Common myeloid progenitor, CD34-positive (primary cell): ENCODE measurements around the gene STRADA.

Experiments
- CTCF ChIA-PET: fragments of 350-600 bp; sonication (Branson Sonifier 250); formaldehyde crosslinking; loops from one replicate; lab custom pipeline; 2021; ENCODE audit warnings: antibody characterized with exemption; lab: Charles Lee
- POLR2A ChIA-PET: fragments of 350-600 bp; sonication (Branson Sonifier 250); formaldehyde crosslinking; loops from one replicate; lab custom pipeline; 2021; ENCODE audit warnings: antibody characterized with exemption; lab: Charles Lee
- DNase-seq, 3 donors: peaks; one replicate each; pipeline versions ENCODE4 v3.0.0 to v3.0.0-alpha.2; 2013
- H3K27ac ChIP-seq, 2 experiments: 1 replicate in 1 of 2; 2 replicates in 1 of 2; pipeline ENCODE4 v1.7.0; 2013; ENCODE audit warnings: inconsistent platforms in 2 of 2, low read length in 2 of 2, mild to moderate bottlenecking in 2 of 2, low read depth in 1 of 2, moderate library complexity in 1 of 2; ENCODE audit not compliant: severe bottlenecking in 2 of 2, insufficient read depth in 1 of 2, poor library complexity in 1 of 2
- H3K27me3 ChIP-seq, 5 experiments: replicated peaks in 2 of 5; 1 replicate in 3 of 5; 2 replicates in 2 of 5; pipeline versions ENCODE4 v1.6.1 to v1.7.0; 2013; ENCODE audit warnings: low read length in 4 of 5, mild to moderate bottlenecking in 2 of 5, moderate library complexity in 2 of 5, inconsistent platforms in 1 of 5; ENCODE audit not compliant: insufficient read depth in 5 of 5, control insufficient read depth in 4 of 5
- H3K36me3 ChIP-seq, 4 experiments: 1 replicate in 2 of 4; 2 replicates in 2 of 4; pipeline versions ENCODE4 v1.6.1 to v1.7.0; 2013; ENCODE audit warnings: low read length in 3 of 4, control low read depth in 1 of 4, mild to moderate bottlenecking in 1 of 4; ENCODE audit not compliant: control insufficient read depth in 4 of 4, insufficient read depth in 4 of 4
- H3K4me1 ChIP-seq, 4 experiments: 1 replicate in 3 of 4; 2 replicates in 1 of 4; pipeline versions ENCODE4 v1.6.1 to v1.7.1; 2013; ENCODE audit warnings: low read length in 3 of 4, mild to moderate bottlenecking in 3 of 4, control low read depth in 1 of 4, inconsistent platforms in 1 of 4, moderate library complexity in 1 of 4; ENCODE audit not compliant: control insufficient read depth in 4 of 4, insufficient read depth in 4 of 4; ENCODE audit errors: control extremely low read depth in 1 of 4
- H3K4me3 ChIP-seq, 7 experiments: 1 replicate in 4 of 7; 2 replicates in 3 of 7; pipeline versions ENCODE4 v1.5.1 to v1.7.0; 2013; ENCODE audit warnings: mild to moderate bottlenecking in 7 of 7, low read length in 6 of 7, moderate library complexity in 6 of 7, inconsistent platforms in 2 of 7, low read depth in 2 of 7, control low read depth in 1 of 7; ENCODE audit not compliant: insufficient read depth in 4 of 7, control insufficient read depth in 1 of 7; ENCODE audit errors: extremely low read depth in 1 of 7
- H3K9me3 ChIP-seq, 5 experiments: 1 replicate in 4 of 5; 2 replicates in 1 of 5; pipeline versions ENCODE4 v1.6.1 to v1.7.1; 2013; ENCODE audit warnings: low read length in 4 of 5, mild to moderate bottlenecking in 2 of 5, inconsistent platforms in 1 of 5, low read depth in 1 of 5, moderate library complexity in 1 of 5; ENCODE audit not compliant: control insufficient read depth in 4 of 5, insufficient read depth in 2 of 5; ENCODE audit errors: control extremely low read depth in 1 of 5
- WGBS: methylation state at CpG from one replicate; pipeline ENCODE4 v1.1.5; 2013; ENCODE audit not compliant: insufficient coverage; 5-methylcytosine and 5-hydroxymethylcytosine counted together

The STRADA gene

DNA sequence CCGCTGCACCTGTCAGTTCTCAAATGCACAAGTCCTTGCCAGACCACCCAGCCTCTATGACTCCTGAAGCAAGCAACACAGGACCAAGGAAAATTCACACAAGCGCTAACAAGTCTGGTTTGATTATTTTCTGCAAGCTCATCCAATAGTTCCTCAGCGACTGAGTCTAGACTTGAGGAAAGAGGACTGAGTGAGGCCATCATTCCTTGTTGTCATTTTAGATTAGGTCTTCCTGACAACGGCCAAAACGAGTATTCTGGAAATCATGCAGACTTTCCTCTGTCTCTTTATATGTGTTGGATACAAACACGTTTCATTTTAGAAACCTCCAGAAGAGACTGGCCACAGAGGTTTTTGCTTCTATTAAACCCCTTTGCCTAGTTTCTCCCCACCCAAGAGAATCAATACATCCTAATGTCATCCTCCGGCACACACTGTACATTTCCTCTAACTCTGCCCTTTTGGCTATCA is 31.2 kb upstream of the STRADA start:
- peak; percentile 25 to 47 (median 35) for DNase-seq
- CTCF ChIA-PET: interaction anchor here (0.7 to 2.8 kb wide), 4 partner anchors 9 to 18 kb away, joined by 3 to 13 read pairs (median 4); no protein-coding TSS in a partner anchor
- Histone ChIP-seq H3K4me3 (peak overlapping the region; percentile 84 to 99 (median 97)), H3K27ac (peak overlapping the region; percentile 96 to 98), H3K4me1 (peaks cover 21 to 36% (median 25%) of the 10 kb centered on the region in 4 experiments), H3K9me3 (no peaks in the 10 kb centered on the region), H3K36me3 (peaks cover 0 to 12% (median 6%) of the 10 kb centered on the region in 4 experiments), H3K27me3 (no peaks in the 10 kb centered on the region)
- 8% methylated on average over 4 of the region's 7 CpGs for WGBS
- POLR2A ChIA-PET: interaction anchor here (1.3 to 2.7 kb wide), 6 partner anchors 9 to 75 kb away, joined by 5 to 16 read pairs (median 8); partner anchors contain the start of gene LIMD2

DNA sequence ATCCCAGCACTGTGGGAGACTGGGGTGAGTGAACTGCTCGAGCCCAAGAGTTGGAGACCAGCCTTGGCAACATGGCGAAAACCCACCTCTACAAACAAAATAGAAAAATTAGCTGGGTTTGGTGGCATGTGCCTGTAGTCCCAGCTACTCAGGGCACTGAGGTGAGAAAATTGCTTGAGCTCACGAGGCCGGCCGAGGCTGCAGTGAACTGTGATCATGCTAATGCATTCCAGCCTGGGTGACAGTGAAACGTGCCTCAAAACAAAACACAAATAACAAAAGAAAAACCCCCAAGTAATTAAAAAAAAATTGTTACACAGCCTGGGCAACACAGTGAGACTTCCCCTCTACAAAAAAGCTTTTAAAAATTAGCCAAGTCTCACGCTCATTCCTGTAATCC is 26.8 kb upstream of the STRADA start:
- Histone ChIP-seq H3K4me3 (no peak overlapping the region), H3K9me3 (no peaks in the 10 kb centered on the region), H3K36me3 (peaks cover 2 to 33% (median 14%) of the 10 kb centered on the region in 4 experiments), H3K27ac (no peak overlapping the region), H3K4me1 (peaks cover 7 to 16% (median 12%) of the 10 kb centered on the region in 4 experiments), H3K27me3 (no peaks in the 10 kb centered on the region)
- ChIA-PET POLR2A (interaction anchor here (0.6 to 0.7 kb wide), 2 partner anchors 282 to 778 kb away, joined by 3 read pairs; no protein-coding TSS in a partner anchor), CTCF (interaction anchor here (1.1 to 2.6 kb wide), 3 partner anchors 16 to 22 kb away, joined by 3 to 7 read pairs (median 4); no protein-coding TSS in a partner anchor)
- WGBS: 100% methylated on average over 6 of the region's 7 CpGs
- no peak for DNase-seq

DNA sequence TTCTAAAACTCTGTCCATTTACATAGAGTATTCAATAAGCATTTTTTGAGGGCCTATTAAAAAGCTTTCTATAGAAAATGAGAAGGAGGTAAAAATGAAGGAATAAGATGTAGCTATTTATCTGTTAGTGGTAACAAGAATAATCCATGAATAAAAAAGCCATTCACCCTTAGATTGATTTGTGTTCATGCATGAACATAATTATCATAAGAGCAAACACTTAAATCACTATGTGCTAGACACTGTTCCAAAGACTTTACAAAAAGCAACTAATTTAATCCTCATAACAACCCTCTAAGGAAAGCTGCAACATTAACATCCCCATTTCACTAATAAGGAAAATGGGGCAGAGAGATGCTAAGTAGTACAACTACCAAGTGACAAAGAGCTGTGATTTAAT is 25.2 kb upstream of the STRADA start:
- Histone ChIP-seq H3K9me3 (no peaks in the 10 kb centered on the region), H3K4me3 (no peak overlapping the region), H3K36me3 (peaks cover 2 to 46% (median 22%) of the 10 kb centered on the region in 4 experiments), H3K27ac (no peak overlapping the region), H3K27me3 (no peaks in the 10 kb centered on the region), H3K4me1 (peaks cover 5 to 19% (median 10%) of the 10 kb centered on the region in 4 experiments)
- ChIA-PET CTCF (interaction anchor here (0.6 to 2.6 kb wide), 3 partner anchors 14 to 1016 kb away, joined by 3 to 7 read pairs (median 3); no protein-coding TSS in a partner anchor), POLR2A (interaction anchor here (0.5 to 0.7 kb wide), 2 partner anchors 9 to 73 kb away, joined by 3 read pairs; no protein-coding TSS in a partner anchor)
- no peak for DNase-seq

DNA sequence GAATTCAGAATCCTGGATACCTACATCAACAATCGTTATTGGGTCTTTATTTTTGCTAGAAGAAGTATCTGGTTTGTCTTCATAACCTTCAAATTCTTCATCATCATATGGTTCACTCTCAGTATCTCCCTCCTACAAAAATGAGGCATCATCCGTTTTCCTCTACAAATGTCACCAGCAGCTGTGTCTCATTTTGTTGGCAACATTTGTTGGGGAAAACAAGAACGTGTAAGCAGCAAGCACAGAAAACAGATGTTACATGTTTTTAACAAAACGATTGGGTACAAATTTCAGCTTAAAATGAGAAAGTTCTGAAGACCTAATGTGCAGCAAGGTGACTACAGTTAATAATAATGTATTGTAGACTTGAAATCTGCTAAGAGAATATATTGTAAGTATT is 23.1 kb upstream of the STRADA start:
- peaks cover 3 to 52% (median 33%) of the 10 kb centered on the region in 4 experiments for H3K36me3 ChIP-seq
- no peak overlapping the region for H3K4me3 ChIP-seq
- H3K27me3 ChIP-seq: no peaks in the 10 kb centered on the region
- ChIA-PET CTCF (interaction anchor here (1.2 to 1.8 kb wide), 3 partner anchors 17 to 70 kb away, joined by 3 to 7 read pairs (median 6); no protein-coding TSS in a partner anchor), POLR2A (interaction anchor here (1.0 to 1.6 kb wide), 2 partner anchors 9 to 23 kb away, joined by 3 to 5 read pairs; partner anchors contain the start of genes CCDC47, DDX42 and STRADA)
- H3K4me1 ChIP-seq: peaks cover 9 to 20% (median 13%) of the 10 kb centered on the region in 4 experiments
- no peak overlapping the region for H3K27ac ChIP-seq
- no peak for DNase-seq
- WGBS: 100% methylated on average over 2 of the region's 4 CpGs
- no peaks in the 10 kb centered on the region for H3K9me3 ChIP-seq

DNA sequence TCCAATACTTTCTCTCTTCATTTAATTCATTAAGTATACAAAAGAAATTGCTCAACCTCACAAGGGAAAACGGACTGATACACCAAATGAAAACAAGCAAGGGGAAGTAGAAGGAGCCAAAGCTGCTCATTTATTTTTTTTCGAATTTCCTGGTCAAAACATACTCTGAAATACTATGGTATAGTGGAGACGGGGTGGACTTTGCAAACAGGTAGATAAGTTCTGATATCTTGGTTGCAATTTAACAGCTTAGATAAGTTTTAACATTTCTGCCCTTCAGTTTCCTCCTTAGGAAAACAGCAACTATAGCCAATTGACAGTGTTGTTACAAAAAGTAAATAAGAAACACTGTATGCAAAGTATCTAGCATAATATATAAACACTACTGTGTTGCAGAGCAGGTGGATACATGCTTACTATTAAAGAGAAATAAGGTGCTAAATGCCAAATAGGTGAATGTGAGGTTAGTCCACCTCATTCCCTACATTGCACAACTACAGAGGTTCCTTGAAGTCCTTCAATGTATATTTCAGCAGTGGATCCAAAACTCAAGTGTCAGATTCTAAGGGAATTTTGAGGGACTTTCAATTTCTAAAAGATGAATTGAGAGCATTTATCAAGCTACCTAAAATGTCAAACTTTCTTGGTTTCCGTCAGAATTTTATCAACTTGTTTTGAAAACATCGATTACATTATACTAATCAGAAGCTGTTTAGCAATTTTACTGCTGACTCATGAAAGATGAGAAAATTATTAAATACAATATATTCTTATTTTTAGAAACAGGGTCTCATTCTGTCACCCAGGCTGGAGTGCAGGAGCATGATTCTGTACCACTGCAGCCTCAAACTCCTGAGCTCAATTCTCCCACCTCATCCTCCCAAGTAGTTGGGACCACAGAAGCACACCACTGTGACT is 20.8 kb upstream of the STRADA start:
- no CpG with 5 or more reads among the region's 5 CpGs for WGBS
- peaks cover 14 to 62% (median 34%) of the 10 kb centered on the region in 4 experiments for H3K36me3 ChIP-seq
- H3K9me3 ChIP-seq: no peaks in the 10 kb centered on the region
- POLR2A ChIA-PET: interaction anchor here (1.1 to 2.2 kb wide), 3 partner anchors 10 to 20 kb away, joined by 3 to 11 read pairs (median 3); partner anchors contain the start of genes CCDC47 and DDX42
- DNase-seq: no peak
- H3K27ac ChIP-seq: no peak overlapping the region
- H3K4me3 ChIP-seq: peak overlapping the region in 2 of 7 experiments; percentile 20 to 28
- peaks cover 11 to 25% (median 16%) of the 10 kb centered on the region in 4 experiments for H3K4me1 ChIP-seq
- no peaks in the 10 kb centered on the region for H3K27me3 ChIP-seq
- CTCF ChIA-PET: interaction anchor here (1.0 to 4.9 kb wide), 4 partner anchors 12 to 18 kb away, joined by 4 to 17 read pairs (median 4); no protein-coding TSS in a partner anchor

DNA sequence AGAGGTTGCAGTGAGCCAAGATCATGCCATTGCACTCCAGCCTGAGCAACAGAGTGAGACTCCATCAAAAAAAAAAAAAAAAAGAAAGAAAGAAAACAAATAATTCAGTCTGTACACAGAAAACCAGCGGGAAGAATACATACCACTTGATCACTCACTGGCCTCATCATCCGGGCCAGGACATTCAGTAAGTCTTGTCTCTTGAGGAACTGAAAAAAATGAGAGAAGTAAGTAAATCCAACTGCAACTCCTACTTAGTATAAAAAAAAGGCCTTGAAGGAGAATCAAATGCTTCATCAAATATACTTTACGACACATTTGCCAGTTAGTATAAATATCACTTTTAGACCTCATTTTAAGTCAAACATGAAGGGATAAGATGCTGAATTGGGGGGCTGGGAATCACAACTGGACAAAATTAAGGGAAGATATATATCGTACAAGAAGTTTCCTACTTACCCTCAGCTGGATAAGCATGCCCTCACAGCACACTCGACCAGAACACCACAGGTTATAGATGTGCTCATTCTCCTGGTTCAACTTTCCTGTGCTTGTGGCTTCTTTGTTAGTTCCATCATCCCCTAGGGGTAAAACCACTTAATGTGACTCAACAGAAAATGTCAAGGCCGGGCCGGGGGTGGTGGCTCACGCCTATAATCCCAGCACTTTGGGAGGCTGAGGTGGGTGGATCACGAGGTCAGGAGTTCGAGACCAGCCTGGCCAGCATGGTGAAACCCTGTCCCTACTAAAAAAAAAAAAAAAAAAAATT is 19.4 kb upstream of the STRADA start:
- no peaks in the 10 kb centered on the region for H3K9me3 ChIP-seq
- H3K27ac ChIP-seq: no peak overlapping the region
- DNase-seq: peak in 2 of 3 donors; percentile 48 to 54
- 56% methylated on average over 2 of the region's 10 CpGs for WGBS
- H3K36me3 ChIP-seq: peaks cover 18 to 66% (median 44%) of the 10 kb centered on the region in 4 experiments
- POLR2A ChIA-PET: interaction anchor here (0.6 to 2.2 kb wide), 4 partner anchors 8 to 819 kb away, joined by 3 to 11 read pairs (median 6); partner anchors contain the start of genes CCDC47 and DDX42
- H3K4me1 ChIP-seq: peaks cover 13 to 25% (median 18%) of the 10 kb centered on the region in 4 experiments
- no peaks in the 10 kb centered on the region for H3K27me3 ChIP-seq
- H3K4me3 ChIP-seq: no peak overlapping the region
- CTCF ChIA-PET: interaction anchor here (1.6 to 4.9 kb wide), 3 partner anchors 11 to 19 kb away, joined by 4 to 17 read pairs (median 4); no protein-coding TSS in a partner anchor
